Islet of Langerhans (tissue), 1 donor: ENCODE measurements around the gene CACNA2D4.

Source experiments
- FAIRE-seq: peaks from one replicate; lab custom pipeline; 2011; peaks lifted over from hg19 to GRCh38; lab: Jason Lieb, UNC

The CACNA2D4 gene

GRCh38 chr12:1869145-1869544, 49.3 kb downstream of the CACNA2D4 start:
- FAIRE-seq, result no peak

- no peak for FAIRE-seq
Measured at GRCh38 chr12:1865284-1865866, 53.1 kb downstream of the CACNA2D4 start.

GRCh38 chr12:1864867-1865266, 53.6 kb downstream of the CACNA2D4 start:
- FAIRE-seq, result no peak

- FAIRE-seq, result no peak
Measured at GRCh38 chr12:1864456-1864855, 54.0 kb downstream of the CACNA2D4 start.

- no peak for FAIRE-seq
Measured at GRCh38 chr12:1863823-1864222, 54.6 kb downstream of the CACNA2D4 start.

- FAIRE-seq, result no peak
Measured at GRCh38 chr12:1862973-1863372, 55.5 kb downstream of the CACNA2D4 start.

GRCh38 chr12:1859643-1860042, 58.8 kb downstream of the CACNA2D4 start:
- no peak for FAIRE-seq

GRCh38 chr12:1858456-1858855, 60.0 kb downstream of the CACNA2D4 start:
- FAIRE-seq, result no peak

- no peak for FAIRE-seq
Measured at GRCh38 chr12:1857821-1858220, 60.6 kb downstream of the CACNA2D4 start.

- no peak for FAIRE-seq
Measured at GRCh38 chr12:1857086-1857485, 61.4 kb downstream of the CACNA2D4 start.

- FAIRE-seq, result no peak
Measured at GRCh38 chr12:1855241-1855640, 63.2 kb downstream of the CACNA2D4 start.

GRCh38 chr12:1853716-1854115, 64.7 kb downstream of the CACNA2D4 start:
- no peak for FAIRE-seq

GRCh38 chr12:1852076-1852475, 66.4 kb downstream of the CACNA2D4 start:
- no peak for FAIRE-seq

GRCh38 chr12:1851151-1851701, 67.2 kb downstream of the CACNA2D4 start:
- FAIRE-seq, result no peak

GRCh38 chr12:1848745-1849144, 69.7 kb downstream of the CACNA2D4 start:
- no peak for FAIRE-seq

- no peak for FAIRE-seq
Measured at GRCh38 chr12:1848146-1848545, 70.3 kb downstream of the CACNA2D4 start.

- no peak for FAIRE-seq
Measured at GRCh38 chr12:1847411-1847810, 71.0 kb downstream of the CACNA2D4 start.

- no peak for FAIRE-seq
Measured at GRCh38 chr12:1846421-1847405, 71.7 kb downstream of the CACNA2D4 start.

- no peak for FAIRE-seq
Measured at GRCh38 chr12:1845886-1846285, 72.6 kb downstream of the CACNA2D4 start.

- FAIRE-seq, result no peak
Measured at GRCh38 chr12:1845427-1845826, 73.0 kb downstream of the CACNA2D4 start.

GRCh38 chr12:1844661-1845409, 73.6 kb downstream of the CACNA2D4 start:
- FAIRE-seq, result no peak

GRCh38 chr12:1844223-1844622, 74.2 kb downstream of the CACNA2D4 start:
- no peak for FAIRE-seq

- FAIRE-seq, result no peak
Measured at GRCh38 chr12:1843641-1844005, 74.8 kb downstream of the CACNA2D4 start.
